IPS-NIHi7 (cell line): ENCODE results near the gene ADAP1.

Experiments
- DNase-seq: peaks from one replicate; pipeline ENCODE4 v3.0.0; 2012; ENCODE audit warnings: mixed read lengths; ENCODE audit errors: extremely low spot score

The ADAP1 gene

GRCh38 chr7:922334-923107, 32.0 kb downstream of the ADAP1 start:
- no peak for DNase-seq

DNA sequence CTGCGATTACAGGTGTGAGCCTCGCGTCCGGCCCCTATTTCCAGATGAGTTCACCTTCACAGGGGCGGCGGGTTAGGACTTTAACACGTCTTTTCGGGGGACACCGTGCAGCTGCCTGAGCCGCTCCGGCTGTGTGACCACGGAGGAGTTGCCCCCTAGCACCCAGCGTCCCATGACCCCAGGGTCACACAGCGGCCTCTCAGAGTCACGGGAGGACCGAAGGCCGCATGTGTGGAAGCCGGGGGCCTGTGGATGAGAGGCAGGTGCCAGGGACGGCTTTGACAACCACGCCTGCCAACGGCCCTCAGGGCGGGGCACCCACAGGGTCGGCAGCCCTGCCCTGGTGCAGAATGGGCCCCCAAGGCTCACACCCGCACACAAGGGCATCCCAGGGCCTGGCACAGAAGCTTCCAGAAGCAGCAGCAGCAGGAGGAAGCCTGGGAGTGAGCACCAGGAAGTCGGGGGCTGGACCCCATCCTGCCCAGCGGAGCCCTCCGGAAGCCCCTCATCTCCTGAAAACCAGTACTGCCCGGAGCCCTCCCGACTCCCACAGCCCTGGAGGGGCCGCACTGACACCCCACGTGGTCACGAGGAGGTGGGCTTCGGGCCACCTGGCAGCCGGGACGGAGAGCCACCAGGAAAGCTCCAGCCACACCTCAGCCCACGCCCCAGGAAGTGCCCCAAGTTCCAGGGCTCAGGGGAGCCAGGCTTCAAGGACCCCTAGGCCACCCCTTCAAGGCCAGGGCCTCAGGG, 32.7 kb downstream of the ADAP1 start:
- DNase-seq: no peak

- DNase-seq: no peak
Measured at GRCh38 chr7:921071-921461, 33.4 kb downstream of the ADAP1 start.

DNA sequence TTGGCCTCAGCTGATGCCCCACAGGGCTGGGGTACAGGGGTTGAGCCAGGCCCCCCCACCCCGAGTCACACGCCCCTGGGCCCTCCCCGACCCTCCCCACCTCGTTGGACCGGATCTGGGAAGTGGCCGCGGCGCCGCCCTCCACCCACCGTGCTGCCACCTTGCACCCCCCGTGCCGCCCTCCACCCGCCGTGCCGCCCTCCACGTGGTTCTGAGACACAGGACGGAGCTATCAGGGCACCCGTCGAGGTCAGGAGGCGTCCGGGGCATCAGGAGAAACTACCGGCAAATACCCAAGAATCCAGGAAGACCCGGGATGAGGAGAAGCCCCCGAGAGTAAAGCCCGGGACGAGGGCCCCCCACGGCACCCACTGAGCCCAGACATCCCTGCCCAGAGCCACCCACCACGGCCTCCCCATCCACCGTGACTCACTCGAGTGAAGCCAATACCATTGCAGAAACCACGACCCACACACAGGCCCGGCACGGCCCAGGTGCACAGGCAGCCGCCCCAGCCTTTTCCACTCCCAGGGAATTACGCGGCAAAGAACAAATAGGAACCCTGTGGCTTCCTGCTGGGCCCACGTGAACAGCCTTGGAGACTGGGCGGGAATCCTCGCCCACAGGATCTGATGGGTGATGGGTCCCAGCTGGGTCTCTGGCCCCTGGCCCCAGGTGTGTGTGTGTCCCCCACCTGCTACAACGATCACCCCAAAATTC, 34.0 kb downstream of the ADAP1 start:
- DNase-seq: no peak

- no peak for DNase-seq
Measured at GRCh38 chr7:919924-920341, 34.5 kb downstream of the ADAP1 start.

DNA sequence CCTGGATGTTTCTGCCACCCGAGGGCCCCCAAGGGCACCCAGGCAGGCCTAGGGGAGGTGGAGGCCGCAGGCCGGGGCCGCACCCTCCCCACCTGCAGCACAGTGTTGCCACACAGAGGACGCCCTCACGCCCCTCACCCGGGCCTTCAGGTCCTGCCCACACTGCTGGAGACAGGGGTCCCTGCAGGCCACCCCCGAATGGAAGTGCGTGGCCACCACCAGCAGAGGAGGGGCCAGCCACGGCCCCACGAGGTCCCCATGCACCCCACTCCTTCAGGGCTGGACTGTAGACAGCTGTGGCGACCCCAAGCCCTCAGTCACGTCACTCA, 35.4 kb downstream of the ADAP1 start:
- no peak for DNase-seq

DNA sequence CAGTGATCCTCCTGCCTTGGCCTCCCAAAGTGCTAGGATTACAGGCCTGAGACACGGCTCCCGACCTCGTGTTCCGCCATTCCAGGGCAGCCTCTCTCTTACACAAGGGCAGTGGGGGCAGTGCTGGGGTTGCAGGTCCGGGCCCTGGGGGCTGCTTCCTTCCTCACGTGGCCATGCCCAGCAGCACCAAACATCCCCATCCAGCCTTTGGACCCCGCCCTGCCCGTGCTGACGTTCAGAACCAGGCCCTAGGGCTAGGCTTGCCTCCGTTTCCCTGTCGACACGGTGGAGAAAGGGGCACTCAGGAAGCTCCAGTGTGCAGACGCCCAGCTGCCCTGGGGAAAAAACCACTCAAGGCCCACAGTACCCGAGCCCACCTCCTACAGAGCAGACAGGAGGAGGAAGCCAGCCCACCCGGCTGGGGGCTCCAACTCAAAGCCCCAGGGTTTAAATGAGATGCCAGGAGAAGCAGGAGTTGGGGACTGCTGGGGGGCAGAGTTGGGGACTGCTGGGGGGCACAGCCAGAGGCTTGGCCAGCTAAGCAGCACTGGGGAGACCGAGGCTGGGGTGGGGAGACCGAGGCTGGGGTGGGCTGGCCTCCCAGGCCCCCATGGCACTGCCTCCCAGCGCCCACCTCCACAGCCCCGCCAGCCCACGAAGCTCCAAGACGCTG, 35.9 kb downstream of the ADAP1 start:
- DNase-seq: no peak

GRCh38 chr7:918118-918425, 36.4 kb downstream of the ADAP1 start:
- no peak for DNase-seq

DNA sequence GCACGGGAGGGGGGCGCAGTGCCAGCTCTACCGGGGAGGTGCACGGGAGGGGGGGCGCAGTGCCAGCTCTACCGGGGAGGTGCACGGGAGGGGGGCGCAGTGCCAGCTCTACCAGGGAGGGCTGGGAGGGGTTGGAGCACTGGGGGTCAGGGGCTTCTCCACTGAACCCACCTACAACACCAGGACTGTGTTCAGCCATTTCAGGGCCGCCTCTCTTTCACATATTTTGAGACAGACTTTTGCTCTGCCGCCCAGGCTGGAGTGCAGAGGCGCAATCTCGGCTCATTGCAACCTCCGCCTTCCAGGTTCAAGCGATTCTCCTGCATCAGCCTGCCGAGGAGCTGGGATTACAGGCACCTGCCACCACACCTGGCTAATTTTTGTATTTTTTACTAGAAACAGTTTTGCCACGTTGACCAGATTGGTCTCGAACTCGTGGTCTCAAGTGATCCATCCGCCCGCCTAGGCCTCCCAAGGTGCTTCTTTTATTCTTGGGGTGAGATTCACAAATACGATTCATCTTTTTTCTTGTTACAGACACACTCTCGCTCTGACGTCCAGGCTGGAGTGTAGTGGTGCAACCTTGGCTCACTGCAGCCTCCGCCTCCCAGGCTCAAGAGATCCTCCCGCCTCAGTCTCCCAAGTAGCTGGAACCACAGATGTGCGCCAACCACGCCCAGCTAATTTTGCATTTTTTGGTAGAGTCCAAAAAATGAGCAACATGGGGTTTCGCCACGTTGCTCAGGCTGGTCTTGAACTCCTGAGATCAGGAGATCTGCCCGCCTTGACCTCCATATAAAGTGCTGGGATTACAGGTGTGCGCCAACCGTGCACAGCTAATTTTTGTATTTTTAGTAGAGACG, 37.0 kb downstream of the ADAP1 start:
- DNase-seq: no peak

DNA sequence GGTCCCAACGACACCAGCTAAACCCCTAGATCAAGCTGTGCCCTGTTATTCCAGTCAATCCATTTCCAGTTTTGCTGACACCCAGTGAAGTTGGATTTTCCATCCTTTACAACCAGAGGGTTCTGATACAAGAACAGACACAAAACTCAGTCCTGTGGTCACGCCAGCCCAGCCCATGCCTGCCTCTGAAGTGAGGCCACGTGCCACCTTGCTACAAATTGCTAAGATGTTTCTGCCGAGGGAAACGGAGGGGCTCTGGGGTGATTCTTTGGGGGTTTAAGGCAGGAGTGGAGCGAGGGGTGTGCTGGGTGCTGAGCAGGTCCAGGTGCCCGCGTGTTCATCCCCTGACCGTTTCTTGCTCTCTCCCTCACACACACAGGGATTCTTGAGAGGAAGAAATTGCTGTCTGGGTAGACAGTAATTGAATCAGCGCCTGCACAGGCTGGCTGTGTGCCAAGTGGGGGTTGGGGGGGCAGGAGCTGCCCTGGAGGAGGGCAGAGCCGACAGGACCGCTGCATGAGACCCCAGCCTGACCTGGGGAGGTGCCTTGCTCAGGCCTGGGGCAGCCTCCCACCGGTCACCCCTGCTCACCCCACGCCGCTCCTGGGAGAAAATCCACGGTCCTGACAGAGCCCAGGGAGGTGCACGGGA, 38.1 kb downstream of the ADAP1 start:
- no peak for DNase-seq

DNA sequence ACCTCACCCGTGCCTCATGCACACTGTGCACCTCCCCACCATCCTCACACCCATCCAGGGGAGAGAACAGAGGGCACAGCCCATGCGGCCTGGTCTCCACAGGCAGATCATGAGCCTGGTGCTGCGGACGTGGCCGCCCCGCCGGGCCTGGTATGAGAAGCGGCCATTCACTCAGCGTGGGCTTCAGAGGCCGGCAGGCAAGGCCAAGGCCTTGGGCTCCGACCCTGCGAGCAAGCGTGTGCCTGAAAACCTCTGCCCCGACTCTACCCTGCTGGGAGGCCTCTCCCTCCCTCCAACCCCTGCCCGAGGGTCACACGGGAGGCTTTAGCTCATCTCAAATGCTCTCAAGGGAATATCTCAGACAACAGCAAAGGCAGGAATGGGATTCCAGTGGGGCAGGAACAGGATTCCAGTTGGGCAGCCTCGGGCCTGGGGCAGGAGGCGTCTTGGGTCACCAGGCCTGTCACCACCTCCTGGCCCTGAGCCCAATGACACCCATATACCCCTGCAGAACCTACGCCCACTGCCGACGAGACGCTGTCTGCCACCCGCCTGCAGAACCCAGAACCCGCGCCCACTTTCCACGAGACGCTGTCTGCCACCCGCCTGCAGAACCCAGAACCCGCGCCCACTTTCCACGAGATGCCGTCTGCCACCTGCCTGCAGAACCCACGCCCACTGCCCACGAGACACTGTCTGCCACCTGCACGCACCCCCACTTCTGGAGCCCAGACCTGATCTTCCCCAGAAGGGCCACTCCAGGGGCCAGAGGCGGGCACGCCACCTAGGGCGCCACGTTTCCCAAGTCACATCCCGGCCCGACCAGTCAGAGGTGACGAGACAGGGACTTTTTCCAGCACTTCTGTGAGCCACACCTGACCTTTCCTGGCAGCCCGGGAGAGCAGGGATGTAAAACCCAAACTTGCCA, 38.9 kb downstream of the ADAP1 start:
- DNase-seq: no peak

DNA sequence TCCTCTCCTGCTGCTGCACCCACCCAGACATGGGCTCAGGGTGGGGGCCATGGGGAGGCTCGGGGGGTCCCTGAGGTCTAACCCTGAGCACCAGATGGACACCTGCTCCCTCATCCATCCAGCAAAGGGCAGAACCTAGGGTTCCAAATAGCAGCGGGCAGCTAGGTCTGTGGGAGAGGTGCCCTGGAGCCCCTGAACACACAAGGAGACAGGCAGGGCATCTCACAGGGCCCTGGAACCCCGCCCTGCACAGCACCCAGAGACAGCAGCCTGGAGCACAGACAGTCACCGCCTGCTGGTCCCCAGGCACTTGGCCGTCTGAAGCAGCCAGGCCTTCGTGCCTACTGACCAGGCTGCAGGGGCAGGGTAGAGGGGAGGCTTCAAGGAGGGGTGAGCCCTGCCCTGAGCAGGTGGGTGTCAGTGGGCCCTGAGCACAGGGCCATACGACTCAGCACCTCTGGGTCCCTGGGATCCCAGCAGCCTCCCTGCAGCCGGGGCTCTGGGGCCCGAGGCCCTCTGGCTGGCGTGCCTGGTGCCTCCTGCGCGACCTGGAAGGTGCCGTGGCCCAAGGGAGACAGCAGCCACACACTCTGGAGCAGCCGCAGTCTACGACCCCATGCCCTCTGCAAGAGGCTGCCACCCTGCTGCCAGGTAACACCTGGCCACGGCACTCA, 39.8 kb downstream of the ADAP1 start:
- DNase-seq: no peak

DNA sequence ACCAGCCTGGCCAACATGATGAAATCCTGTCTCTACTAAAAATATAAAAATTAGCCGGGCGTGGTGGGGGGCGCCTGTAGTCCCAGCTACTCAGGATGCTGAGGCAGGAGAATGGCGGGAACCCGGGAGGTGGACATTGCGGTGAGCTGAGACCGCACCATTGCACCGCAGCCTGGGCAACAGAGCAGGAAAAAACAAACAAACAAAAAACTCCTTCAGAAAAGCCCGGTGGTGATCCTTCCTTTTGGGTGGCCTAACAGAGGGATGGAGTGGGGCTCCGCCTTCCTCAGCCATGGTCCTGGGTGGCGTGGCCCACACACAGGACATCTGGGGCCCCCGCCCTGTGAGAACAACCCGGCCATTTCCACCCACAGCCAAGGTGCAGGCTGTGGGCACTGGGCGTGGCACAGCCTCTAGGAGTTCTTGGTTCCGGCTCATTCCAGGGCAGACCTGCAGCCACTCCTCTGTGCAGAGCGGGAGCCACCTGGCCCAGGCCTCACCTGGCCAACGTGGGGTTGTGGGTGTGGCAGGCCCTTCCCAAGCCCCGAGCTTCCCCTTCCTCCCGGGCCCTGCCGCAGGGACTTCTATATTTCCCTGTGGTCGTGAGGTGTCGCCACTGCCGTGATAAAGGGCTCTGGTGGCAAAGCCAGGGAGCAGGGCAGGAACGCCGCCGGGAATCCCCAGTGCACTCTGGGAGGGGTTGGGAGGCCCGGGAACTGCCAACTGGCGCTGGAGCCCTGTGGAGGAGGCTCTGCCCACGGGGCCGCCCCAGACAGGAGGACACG, 40.6 kb downstream of the ADAP1 start:
- DNase-seq: no peak

GRCh38 chr7:911791-912480, 42.5 kb downstream of the ADAP1 start:
- no peak for DNase-seq

DNA sequence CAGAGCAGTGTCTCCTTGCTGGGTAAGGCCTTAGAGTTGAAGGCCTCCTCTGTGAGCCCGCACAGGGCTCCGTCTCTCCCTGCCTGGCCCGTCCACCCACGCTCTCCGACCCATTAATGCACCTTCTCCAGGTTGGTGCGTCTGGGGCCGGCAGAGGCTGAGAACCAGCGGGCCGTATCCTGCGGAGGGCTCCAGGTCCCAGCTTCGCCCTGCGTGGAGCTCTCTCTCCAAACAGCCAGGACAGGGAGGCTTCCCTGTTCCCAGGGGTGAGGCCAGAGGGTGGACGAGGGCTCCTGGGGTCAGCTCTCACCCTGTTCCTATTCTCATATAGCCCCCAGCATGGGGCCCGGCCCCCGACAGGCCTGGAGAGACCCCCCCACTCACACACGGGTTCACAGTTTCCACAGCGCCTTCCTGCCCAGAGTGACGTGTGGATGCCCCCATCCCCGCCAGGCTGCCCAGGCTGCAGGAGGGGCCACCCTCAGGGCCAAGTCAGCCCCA, 43.5 kb downstream of the ADAP1 start:
- no peak for DNase-seq

DNA sequence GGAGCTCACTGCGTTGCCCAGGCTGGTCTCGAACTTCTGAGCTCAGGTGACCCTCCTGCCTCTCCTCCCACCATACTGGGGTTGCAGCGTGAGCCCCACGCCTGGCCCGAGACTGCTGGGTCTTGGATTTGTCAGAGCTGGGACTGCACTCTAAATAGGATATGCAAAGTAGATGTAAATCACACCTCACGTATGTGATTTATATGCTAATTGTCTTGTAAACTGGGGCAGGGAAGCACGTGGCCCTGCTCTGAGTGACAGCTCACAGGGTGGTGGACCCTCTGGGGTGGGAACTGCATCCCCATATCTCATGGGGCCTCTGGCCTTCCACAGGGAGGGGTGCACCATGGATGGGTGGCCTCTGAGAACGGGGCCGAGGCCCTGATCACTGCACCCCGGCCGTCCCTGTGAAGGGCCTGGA, 44.0 kb downstream of the ADAP1 start:
- no peak for DNase-seq
